ENCODE results near the gene PPP2R2B. TPM values are rescaled to one million over a fixed set of nuclear protein-coding genes. Genes with fewer than 3 reads are reported as not detected.

The PPP2R2B gene
- total and polyA plus RNA-seq, 7 experiments from 2014 or later: 0.15 to 14.1 (median 0.58) TPM

DNA sequence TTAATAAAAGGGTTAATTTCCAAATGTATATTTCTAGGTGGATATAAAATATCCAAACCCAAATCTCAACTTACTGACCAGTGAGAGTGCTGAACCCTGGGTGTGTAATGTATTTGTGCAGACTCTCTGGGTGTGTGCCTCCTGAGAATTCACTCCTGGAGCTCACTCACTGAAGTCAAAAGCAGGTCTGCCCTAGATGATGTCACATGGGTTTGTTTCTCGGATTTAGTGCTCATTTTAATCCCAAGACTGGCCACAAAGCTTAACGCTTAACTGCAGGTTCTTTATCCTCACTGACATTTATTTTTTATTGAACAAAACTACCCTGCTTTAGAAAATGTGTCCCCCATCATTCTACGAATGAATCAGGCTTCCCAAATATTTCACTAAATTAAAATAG lies 179.4 kb downstream of the PPP2R2B start:
- Histone ChIP-seq H3K27ac (ENCODE audit: low read depth, low read length) (no peak overlapping the region), H3K4me3 (ENCODE audit: low read length) (no peak overlapping the region), H3K4me1 (ENCODE audit: control insufficient read depth in 2 of 2, insufficient read depth in 2 of 2, low read length in 2 of 2) (peaks cover 0 to 5% of the 10 kb centered on the region in 2 donors), H3K9me3 (ENCODE audit: control insufficient read depth in 2 of 3, low read length in 3 of 3) (no peaks in the 10 kb centered on the region), H3K36me3 (ENCODE audit: control insufficient read depth in 2 of 3, insufficient read depth in 3 of 3, low read length in 3 of 3) (no peaks in the 10 kb centered on the region), H3K27me3 (ENCODE audit: control insufficient read depth in 2 of 2, insufficient read depth in 2 of 2, low read length in 2 of 2) (no peaks in the 10 kb centered on the region)
- CTCF ChIA-PET: interaction anchor here (0.6 kb wide), 1 partner anchor 9 kb away, joined by 5 read pairs; no protein-coding TSS in a partner anchor
- no peak for ATAC-seq
- POLR2A ChIA-PET: no interaction called here
- no peaks in the 10 kb centered on the region for H3K27me3 Mint-ChIP-seq
- no peak overlapping the region for H3K4me3 Mint-ChIP-seq
- H3K9me3 Mint-ChIP-seq: no peaks in the 10 kb centered on the region
- intact Hi-C loops (cut with micrococcal nuclease): no loop called here
- no peaks in the 10 kb centered on the region for H3K36me3 Mint-ChIP-seq
- peaks cover 0 to 13% (median 0%) of the 10 kb centered on the region in 7 donors for H3K4me1 Mint-ChIP-seq
- no peak for DNase-seq
- no peak overlapping the region for H3K27ac Mint-ChIP-seq

DNA sequence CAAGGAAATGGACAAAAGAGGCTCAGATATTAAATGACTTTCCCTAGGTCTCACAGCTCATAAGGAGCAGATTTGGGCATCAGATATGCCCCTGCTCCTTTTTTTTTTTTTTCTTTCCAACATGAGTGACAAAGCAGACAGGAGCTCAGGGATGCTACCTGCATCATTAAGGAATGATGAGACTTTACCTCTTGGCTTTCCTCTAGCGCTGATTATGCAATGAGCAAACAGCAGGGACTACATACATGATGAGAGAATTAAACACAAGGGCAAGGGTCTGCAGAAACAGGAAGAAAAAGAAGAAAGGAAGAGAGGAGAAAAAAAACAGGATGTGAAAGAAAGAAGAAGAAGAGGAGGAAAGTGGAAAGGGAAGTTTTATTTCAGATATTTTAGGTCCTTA lies 179.9 kb downstream of the PPP2R2B start:
- Mint-ChIP-seq H3K36me3 (no peaks in the 10 kb centered on the region), H3K9me3 (no peaks in the 10 kb centered on the region), H3K4me1 (peaks cover 0 to 9% (median 0%) of the 10 kb centered on the region in 7 donors), H3K4me3 (no peak overlapping the region), H3K27me3 (no peaks in the 10 kb centered on the region), H3K27ac (peak overlapping the region in 1 of 9 donors; percentile 14)
- CTCF ChIA-PET: no interaction called here
- ATAC-seq: no peak
- Histone ChIP-seq H3K27ac (ENCODE audit: low read depth, low read length) (no peak overlapping the region), H3K9me3 (ENCODE audit: control insufficient read depth in 2 of 3, low read length in 3 of 3) (no peaks in the 10 kb centered on the region), H3K4me1 (ENCODE audit: control insufficient read depth in 2 of 2, insufficient read depth in 2 of 2, low read length in 2 of 2) (peaks cover 0 to 5% of the 10 kb centered on the region in 2 donors), H3K36me3 (ENCODE audit: control insufficient read depth in 2 of 3, insufficient read depth in 3 of 3, low read length in 3 of 3) (no peaks in the 10 kb centered on the region), H3K27me3 (ENCODE audit: control insufficient read depth in 2 of 2, insufficient read depth in 2 of 2, low read length in 2 of 2) (no peaks in the 10 kb centered on the region), H3K4me3 (ENCODE audit: low read length) (no peak overlapping the region)
- intact Hi-C loops (cut with micrococcal nuclease): no loop called here
- POLR2A ChIA-PET: no interaction called here
- DNase-seq: no peak

- ChIA-PET CTCF (no interaction called here), POLR2A (no interaction called here)
- no peaks in the 10 kb centered on the region for H3K27me3 Mint-ChIP-seq
- no peaks in the 10 kb centered on the region for H3K27me3 ChIP-seq (ENCODE audit: control insufficient read depth in 2 of 2, insufficient read depth in 2 of 2, low read length in 2 of 2)
- no peaks in the 10 kb centered on the region for H3K9me3 Mint-ChIP-seq
- no peak overlapping the region for H3K27ac ChIP-seq (ENCODE audit: low read depth, low read length)
- no peaks in the 10 kb centered on the region for H3K4me1 ChIP-seq (ENCODE audit: control insufficient read depth in 2 of 2, insufficient read depth in 2 of 2, low read length in 2 of 2)
- H3K36me3 Mint-ChIP-seq: no peaks in the 10 kb centered on the region
- no peak for DNase-seq
- H3K27ac Mint-ChIP-seq: no peak overlapping the region
- no peak overlapping the region for H3K4me3 ChIP-seq (ENCODE audit: low read length)
- no peak overlapping the region for H3K4me3 Mint-ChIP-seq
- H3K4me1 Mint-ChIP-seq: peaks cover 0 to 5% (median 0%) of the 10 kb centered on the region in 7 donors
- intact Hi-C loops (cut with micrococcal nuclease): no loop called here
- no peaks in the 10 kb centered on the region for H3K9me3 ChIP-seq (ENCODE audit: control insufficient read depth in 2 of 3, low read length in 3 of 3)
- ATAC-seq: no peak
- H3K36me3 ChIP-seq (ENCODE audit: control insufficient read depth in 2 of 3, insufficient read depth in 3 of 3, low read length in 3 of 3): no peaks in the 10 kb centered on the region
Observed at GRCh38 chr5:146697211-146697610, 181.3 kb downstream of the PPP2R2B start.

DNA sequence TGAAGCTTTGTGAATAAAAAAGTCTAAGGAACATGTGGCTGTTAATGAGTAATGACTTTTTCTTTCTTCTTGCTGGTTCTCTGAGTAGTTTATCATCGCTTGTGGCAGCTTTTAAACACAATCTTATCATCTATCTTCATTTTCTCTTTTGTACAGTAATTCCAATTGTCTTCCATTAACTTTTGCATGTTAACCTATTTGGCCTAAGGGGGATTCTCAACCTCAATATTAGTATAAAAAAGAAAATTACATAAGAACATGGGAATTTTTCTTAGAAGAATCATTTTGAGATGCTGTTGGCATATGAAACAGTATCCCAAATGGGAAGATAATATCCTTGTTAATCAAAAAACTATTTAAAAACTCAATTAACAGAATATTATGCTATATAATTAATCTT lies 182.9 kb downstream of the PPP2R2B start:
- Histone ChIP-seq H3K27me3 (ENCODE audit: control insufficient read depth in 2 of 2, insufficient read depth in 2 of 2, low read length in 2 of 2) (no peaks in the 10 kb centered on the region), H3K9me3 (ENCODE audit: control insufficient read depth in 2 of 3, low read length in 3 of 3) (no peaks in the 10 kb centered on the region), H3K4me1 (ENCODE audit: control insufficient read depth in 2 of 2, insufficient read depth in 2 of 2, low read length in 2 of 2) (no peaks in the 10 kb centered on the region), H3K36me3 (ENCODE audit: control insufficient read depth in 2 of 3, insufficient read depth in 3 of 3, low read length in 3 of 3) (no peaks in the 10 kb centered on the region), H3K27ac (ENCODE audit: low read depth, low read length) (no peak overlapping the region), H3K4me3 (ENCODE audit: low read length) (no peak overlapping the region)
- ATAC-seq (no peak), DNase-seq (no peak)
- ChIA-PET CTCF (no interaction called here), POLR2A (no interaction called here)
- H3K27ac Mint-ChIP-seq: no peak overlapping the region
- H3K4me1 Mint-ChIP-seq: peaks cover 0 to 5% (median 0%) of the 10 kb centered on the region in 7 donors
- intact Hi-C loops (cut with micrococcal nuclease): no loop called here
- H3K27me3 Mint-ChIP-seq: no peaks in the 10 kb centered on the region
- H3K9me3 Mint-ChIP-seq: peaks cover 0 to 4% (median 0%) of the 10 kb centered on the region in 11 donors
- no peaks in the 10 kb centered on the region for H3K36me3 Mint-ChIP-seq
- no peak overlapping the region for H3K4me3 Mint-ChIP-seq

- Histone ChIP-seq H3K4me3 (ENCODE audit: low read length) (no peak overlapping the region), H3K9me3 (ENCODE audit: control insufficient read depth in 2 of 3, low read length in 3 of 3) (no peaks in the 10 kb centered on the region), H3K27ac (ENCODE audit: low read depth, low read length) (no peak overlapping the region), H3K4me1 (ENCODE audit: control insufficient read depth in 2 of 2, insufficient read depth in 2 of 2, low read length in 2 of 2) (no peaks in the 10 kb centered on the region), H3K36me3 (ENCODE audit: control insufficient read depth in 2 of 3, insufficient read depth in 3 of 3, low read length in 3 of 3) (no peaks in the 10 kb centered on the region), H3K27me3 (ENCODE audit: control insufficient read depth in 2 of 2, insufficient read depth in 2 of 2, low read length in 2 of 2) (no peaks in the 10 kb centered on the region)
- no peak overlapping the region for H3K27ac Mint-ChIP-seq
- H3K9me3 Mint-ChIP-seq: peaks cover 0 to 4% (median 0%) of the 10 kb centered on the region in 11 donors
- no peaks in the 10 kb centered on the region for H3K27me3 Mint-ChIP-seq
- H3K36me3 Mint-ChIP-seq: no peaks in the 10 kb centered on the region
- DNase-seq: no peak
- no peak for ATAC-seq
- no peak overlapping the region for H3K4me3 Mint-ChIP-seq
- no peaks in the 10 kb centered on the region for H3K4me1 Mint-ChIP-seq
- CTCF ChIA-PET: no interaction called here
- intact Hi-C loops (cut with micrococcal nuclease): no loop called here
- POLR2A ChIA-PET: no interaction called here
Observed at GRCh38 chr5:146690880-146691355, 187.6 kb downstream of the PPP2R2B start.

GRCh38 chr5:146687630-146688029 lies 190.9 kb downstream of the PPP2R2B start:
- DNase-seq: no peak
- no peaks in the 10 kb centered on the region for H3K36me3 Mint-ChIP-seq
- no peak overlapping the region for H3K27ac Mint-ChIP-seq
- intact Hi-C loops (cut with micrococcal nuclease): no loop called here
- H3K27ac ChIP-seq (ENCODE audit: low read depth, low read length): no peak overlapping the region
- no peak overlapping the region for H3K4me3 ChIP-seq (ENCODE audit: low read length)
- no peaks in the 10 kb centered on the region for H3K27me3 Mint-ChIP-seq
- H3K36me3 ChIP-seq (ENCODE audit: control insufficient read depth in 2 of 3, insufficient read depth in 3 of 3, low read length in 3 of 3): no peaks in the 10 kb centered on the region
- no peaks in the 10 kb centered on the region for H3K9me3 ChIP-seq (ENCODE audit: control insufficient read depth in 2 of 3, low read length in 3 of 3)
- POLR2A ChIA-PET: no interaction called here
- H3K9me3 Mint-ChIP-seq: peaks cover 0 to 4% (median 0%) of the 10 kb centered on the region in 11 donors
- no peak overlapping the region for H3K4me3 Mint-ChIP-seq
- ATAC-seq: no peak
- H3K4me1 ChIP-seq (ENCODE audit: control insufficient read depth in 2 of 2, insufficient read depth in 2 of 2, low read length in 2 of 2): no peaks in the 10 kb centered on the region
- no peaks in the 10 kb centered on the region for H3K4me1 Mint-ChIP-seq
- CTCF ChIA-PET: no interaction called here
- no peaks in the 10 kb centered on the region for H3K27me3 ChIP-seq (ENCODE audit: control insufficient read depth in 2 of 2, insufficient read depth in 2 of 2, low read length in 2 of 2)

GRCh38 chr5:146683861-146684260 lies 194.7 kb downstream of the PPP2R2B start:
- ChIA-PET POLR2A (no interaction called here), CTCF (no interaction called here)
- no peak overlapping the region for H3K4me3 ChIP-seq (ENCODE audit: low read length)
- Mint-ChIP-seq H3K4me3 (no peak overlapping the region), H3K4me1 (no peaks in the 10 kb centered on the region), H3K36me3 (no peaks in the 10 kb centered on the region), H3K27me3 (no peaks in the 10 kb centered on the region), H3K9me3 (peaks cover 0 to 2% (median 0%) of the 10 kb centered on the region in 11 donors), H3K27ac (no peak overlapping the region)
- no peaks in the 10 kb centered on the region for H3K36me3 ChIP-seq (ENCODE audit: control insufficient read depth in 2 of 3, insufficient read depth in 3 of 3, low read length in 3 of 3)
- ATAC-seq (no peak), DNase-seq (no peak)
- no peaks in the 10 kb centered on the region for H3K9me3 ChIP-seq (ENCODE audit: control insufficient read depth in 2 of 3, low read length in 3 of 3)
- H3K27me3 ChIP-seq (ENCODE audit: control insufficient read depth in 2 of 2, insufficient read depth in 2 of 2, low read length in 2 of 2): no peaks in the 10 kb centered on the region
- no peaks in the 10 kb centered on the region for H3K4me1 ChIP-seq (ENCODE audit: control insufficient read depth in 2 of 2, insufficient read depth in 2 of 2, low read length in 2 of 2)
- H3K27ac ChIP-seq (ENCODE audit: low read depth, low read length): no peak overlapping the region
- intact Hi-C loops (cut with micrococcal nuclease): no loop called here
